Activated naive CD4-positive, alpha-beta T cell treated with anti-CD3 and anti-CD28 coated beads, Interleukin-2, amount 50 U/mL, for 24 hours (primary cell): ENCODE results near the gene CACYBP.

Source experiments
- H3K27ac Mint-ChIP-seq: one replicate; pipeline ENCODE4 v1.8.0; 2021; ENCODE audit warnings: mild to moderate bottlenecking, mixed read lengths
- H3K27me3 Mint-ChIP-seq: one replicate; pipeline ENCODE4 v1.8.0; 2021; ENCODE audit warnings: mixed read lengths
- H3K36me3 Mint-ChIP-seq: one replicate; pipeline ENCODE4 v1.8.0; 2021; ENCODE audit warnings: mixed read lengths
- H3K4me1 Mint-ChIP-seq: one replicate; pipeline ENCODE4 v1.8.0; 2021; ENCODE audit warnings: mixed read lengths
- H3K4me3 Mint-ChIP-seq: one replicate; pipeline ENCODE4 v1.8.0; 2021; ENCODE audit warnings: mild to moderate bottlenecking, mixed read lengths
- H3K9me3 Mint-ChIP-seq: one replicate; pipeline ENCODE4 v1.8.0; 2021; ENCODE audit warnings: mixed read lengths

The CACYBP gene

DNA sequence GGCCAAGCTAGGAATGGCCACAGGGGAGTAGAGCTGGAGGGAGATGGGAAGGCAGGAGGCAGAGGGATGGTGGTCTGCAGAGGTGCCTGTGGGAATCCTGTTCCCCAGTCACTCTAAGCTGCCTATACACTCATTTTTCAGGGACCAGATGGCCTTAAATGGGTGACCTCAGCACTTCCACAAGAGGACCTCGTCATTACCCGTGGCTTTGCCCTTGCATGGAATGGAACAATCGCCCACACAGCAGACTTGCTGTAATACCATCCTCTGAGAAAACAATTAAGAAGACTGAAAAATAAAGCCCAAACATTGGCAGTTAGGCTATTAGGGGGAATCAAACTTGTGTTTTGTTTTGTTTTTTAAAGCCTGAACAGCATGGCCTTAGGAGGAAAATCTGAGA, 55.0 kb downstream of the CACYBP start:
- no peak overlapping the region for H3K4me3 Mint-ChIP-seq
- no peaks in the 10 kb centered on the region for H3K9me3 Mint-ChIP-seq
- peaks cover 1% of the 10 kb centered on the region for H3K36me3 Mint-ChIP-seq
- no peak overlapping the region for H3K27ac Mint-ChIP-seq
- no peaks in the 10 kb centered on the region for H3K4me1 Mint-ChIP-seq
- peaks cover 7% of the 10 kb centered on the region for H3K27me3 Mint-ChIP-seq
